HEK293 (cell line): ENCODE results near the gene CALML3.

Experiments used
- CTCF ChIA-PET: fragments of 350-600 bp; formaldehyde crosslinking; extraction: SDS; loops from one replicate; lab custom pipeline; 2021; ENCODE audit warnings: antibody characterized with exemption; lab: Yijun Ruan, JAX
- POLR2A ChIA-PET: fragments of 300-600 bp; formaldehyde crosslinking; extraction: SDS; loops from one replicate; lab custom pipeline; 2020; ENCODE audit warnings: antibody characterized with exemption, inconsistent platforms; lab: Yijun Ruan, JAX
- H3K27ac ChIP-seq: fragments of 200-500 bp; sonication (Bioruptor generic); 2 replicates; pipeline ENCODE4 v1.5.1; 2014; ENCODE audit warnings: low read depth, low read length, control low read depth, inconsistent platforms; ENCODE audit errors: extremely low read depth
- H3K36me3 ChIP-seq, 2 experiments: fragments of 200-500 bp in 1 of 2; sonication (Bioruptor generic) in 1 of 2; 1 replicate in 1 of 2; 2 replicates in 1 of 2; pipeline ENCODE4 v1.5.1; 2014 to 2017; ENCODE audit warnings: inconsistent platforms in 2 of 2, low read length in 2 of 2; ENCODE audit not compliant: control insufficient read depth in 2 of 2, insufficient read depth in 1 of 2
- H3K4me1 ChIP-seq: fragments of 200-500 bp; sonication (Bioruptor generic); 2 replicates; pipeline ENCODE4 v1.5.1; 2014; ENCODE audit warnings: mild to moderate bottlenecking, low read length, inconsistent platforms; ENCODE audit not compliant: control insufficient read depth, insufficient read depth
- H3K4me3 ChIP-seq: 2 replicates; pipeline ENCODE4 v1.5.1; 2011; ENCODE audit warnings: low read depth, mild to moderate bottlenecking, control low read depth, low read length, moderate library complexity
- H3K9me3 ChIP-seq: fragments of 200-500 bp; sonication (Bioruptor generic); 2 replicates; pipeline ENCODE4 v1.5.1; 2014; ENCODE audit warnings: low read depth, low read length, inconsistent platforms; ENCODE audit not compliant: control insufficient read depth, insufficient read depth
- BCL11A ChIP-seq: fragments of 450-650 bp; formaldehyde crosslinking; IDR thresholded peaks from 2 replicates; pipeline ENCODE4 v1.5.1; 2016; ENCODE audit warnings: low read depth, missing biosample characterization, missing genetic modification characterization
- BCL6B ChIP-seq: fragments of 450-650 bp; formaldehyde crosslinking; IDR thresholded peaks from 2 replicates; pipeline ENCODE4 v1.5.1; 2017; ENCODE audit warnings: missing biosample characterization, missing genetic modification characterization
- GLIS1 ChIP-seq: fragments of 450-650 bp; formaldehyde crosslinking; IDR thresholded peaks from 2 replicates; pipeline ENCODE4 v1.5.1; 2016; ENCODE audit warnings: missing biosample characterization, missing genetic modification characterization
- KLF10 ChIP-seq: fragments of 450-650 bp; IDR thresholded peaks from 2 replicates; pipeline ENCODE4 v1.5.1; 2018; ENCODE audit warnings: missing biosample characterization, mild to moderate bottlenecking, missing genetic modification characterization
- MZF1 ChIP-seq: fragments of 450-650 bp; formaldehyde crosslinking; IDR thresholded peaks from 2 replicates; pipeline ENCODE4 v1.5.1; 2017; ENCODE audit warnings: missing biosample characterization, missing genetic modification characterization, borderline replicate concordance
- OSR2 ChIP-seq: fragments of 450-650 bp; formaldehyde crosslinking; IDR thresholded peaks from 2 replicates; pipeline ENCODE4 v1.5.1; 2016; ENCODE audit warnings: missing biosample characterization, missing genetic modification characterization
- ZBTB1 ChIP-seq: fragments of 450-650 bp; formaldehyde crosslinking; IDR thresholded peaks from 2 replicates; pipeline ENCODE4 v1.5.1; 2016; ENCODE audit warnings: missing biosample characterization, missing genetic modification characterization
- ZNF155 ChIP-seq: fragments of 450-650 bp; formaldehyde crosslinking; IDR thresholded peaks from 2 replicates; pipeline ENCODE4 v1.5.1; 2016; ENCODE audit warnings: missing biosample characterization, missing genetic modification characterization
- ZNF174 ChIP-seq: fragments of 450-650 bp; formaldehyde crosslinking; IDR thresholded peaks from 2 replicates; pipeline ENCODE4 v1.5.0; 2017; ENCODE audit warnings: missing biosample characterization, mild to moderate bottlenecking, missing genetic modification characterization
- ZNF239 ChIP-seq: fragments of 450-650 bp; formaldehyde crosslinking; IDR thresholded peaks from 2 replicates; pipeline ENCODE4 v1.5.1; 2016; ENCODE audit warnings: missing biosample characterization, missing genetic modification characterization
- ZNF274 ChIP-seq, 2 experiments: fragments of 200-500 bp in 1 of 2; fragments of 450-650 bp in 1 of 2; sonication (Bioruptor generic) in 1 of 2; formaldehyde crosslinking in 1 of 2; IDR thresholded peaks; 2 replicates each; pipeline versions ENCODE4 v1.5.1 to v1.6.1; 2014 to 2016; ENCODE audit warnings: borderline replicate concordance in 1 of 2, inconsistent platforms in 1 of 2, low read length in 1 of 2, missing biosample characterization in 1 of 2, missing genetic modification characterization in 1 of 2
- ZNF335 ChIP-seq: fragments of 450-650 bp; formaldehyde crosslinking; conservative IDR thresholded peaks from 2 replicates; pipeline ENCODE4 v1.5.1; 2016; ENCODE audit warnings: missing biosample characterization, missing genetic modification characterization
- ZNF391 ChIP-seq: fragments of 450-650 bp; formaldehyde crosslinking; IDR thresholded peaks from 2 replicates; pipeline ENCODE4 v1.5.1; 2016; ENCODE audit warnings: low read depth, missing biosample characterization, missing genetic modification characterization, borderline replicate concordance
- ZNF433 ChIP-seq: fragments of 450-650 bp; formaldehyde crosslinking; IDR thresholded peaks from 2 replicates; pipeline ENCODE4 v1.5.1; 2016; ENCODE audit warnings: missing biosample characterization, missing genetic modification characterization, low read depth
- ZNF548 ChIP-seq: fragments of 450-650 bp; formaldehyde crosslinking; IDR thresholded peaks from 2 replicates; pipeline ENCODE4 v1.5.1; 2016; ENCODE audit warnings: missing biosample characterization, missing genetic modification characterization
- ZNF677 ChIP-seq: fragments of 450-650 bp; IDR thresholded peaks from 2 replicates; pipeline ENCODE4 v1.5.0; 2018; ENCODE audit warnings: missing biosample characterization, mild to moderate bottlenecking, missing genetic modification characterization, moderate library complexity
- ZNF692 ChIP-seq: fragments of 450-650 bp; formaldehyde crosslinking; IDR thresholded peaks from 2 replicates; pipeline ENCODE4 v1.5.1; 2016; ENCODE audit warnings: missing biosample characterization, missing genetic modification characterization
- TF ChIP-seq, protein P1 (sequence below): fragments of 450-650 bp; formaldehyde crosslinking; IDR thresholded peaks from 2 replicates; pipeline ENCODE4 v1.5.0; 2017; ENCODE audit warnings: missing biosample characterization, missing genetic modification characterization, borderline replicate concordance
- TF ChIP-seq, protein P2 (sequence below): fragments of 450-650 bp; formaldehyde crosslinking; IDR thresholded peaks from 2 replicates; pipeline ENCODE4 v1.5.1; 2016; ENCODE audit warnings: missing biosample characterization, missing genetic modification characterization

The CALML3 gene

GRCh38 chr10:5544216-5544805, 19.6 kb downstream of the CALML3 start:
- no peak overlapping the region for H3K27ac ChIP-seq
- TF ChIP-seq ZNF548 (no peak), GLIS1 (no peak), MZF1 (tag by site-specific recombination) (no peak), ZNF677 (no peak), ZNF274 (IDR thresholded peaks at IDR 0.05; ENCODE audit: low read length) (no peak), ZNF274 (tag by site-specific recombination; IDR thresholded peaks at IDR 0.05; ENCODE audit: borderline replicate concordance) (no peak), OSR2 (tag by site-specific recombination) (no peak), ZNF433 (no peak), BCL11A (tag by site-specific recombination) (no peak), BCL6B (no peak)

DNA sequence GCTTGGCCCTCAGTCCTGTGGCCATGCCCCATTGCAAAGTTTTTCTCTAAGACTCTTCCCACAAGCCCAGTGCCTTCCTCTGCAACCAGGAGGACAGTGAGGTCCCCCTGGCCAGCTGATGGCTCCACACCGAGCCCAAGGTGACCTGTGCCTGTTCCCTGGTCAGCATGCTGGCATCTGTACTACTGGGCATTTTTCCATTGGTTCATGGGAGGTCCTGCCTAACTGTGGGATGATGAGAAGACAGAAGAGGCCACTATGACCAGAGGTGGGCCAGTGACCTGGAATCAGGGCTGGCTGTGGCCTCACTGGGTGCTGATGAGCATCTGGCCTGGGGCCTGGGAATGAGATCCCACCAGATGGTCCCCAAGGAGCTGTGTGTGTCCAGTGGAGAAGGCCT, 20.2 kb downstream of the CALML3 start:
- Histone ChIP-seq H3K4me3 (no peak overlapping the region), H3K4me1 (peaks cover 25% of the 10 kb centered on the region), H3K9me3 (no peaks in the 10 kb centered on the region), H3K27ac (peak overlapping the region; percentile 82; the same call in 1 of the 2 replicates), H3K36me3 (no peaks in the 10 kb centered on the region)
- CTCF ChIA-PET = interaction anchor here (1.6 kb wide), 1 partner anchor 78 kb away, joined by 5 read pairs; no protein-coding TSS in a partner anchor
- TF ChIP-seq ZNF391 (tag by site-specific recombination) (no peak), ZNF239 (tag by site-specific recombination) (no peak), ZNF692 (tag by site-specific recombination) (no peak), ZBTB1 (tag by site-specific recombination) (no peak), ZNF335 (tag by site-specific recombination) (no peak), KLF10 (tag by site-specific recombination) (no peak), ZNF155 (tag by site-specific recombination) (no peak), ZNF174 (no peak)
- TF ChIP-seq, protein P1, sequence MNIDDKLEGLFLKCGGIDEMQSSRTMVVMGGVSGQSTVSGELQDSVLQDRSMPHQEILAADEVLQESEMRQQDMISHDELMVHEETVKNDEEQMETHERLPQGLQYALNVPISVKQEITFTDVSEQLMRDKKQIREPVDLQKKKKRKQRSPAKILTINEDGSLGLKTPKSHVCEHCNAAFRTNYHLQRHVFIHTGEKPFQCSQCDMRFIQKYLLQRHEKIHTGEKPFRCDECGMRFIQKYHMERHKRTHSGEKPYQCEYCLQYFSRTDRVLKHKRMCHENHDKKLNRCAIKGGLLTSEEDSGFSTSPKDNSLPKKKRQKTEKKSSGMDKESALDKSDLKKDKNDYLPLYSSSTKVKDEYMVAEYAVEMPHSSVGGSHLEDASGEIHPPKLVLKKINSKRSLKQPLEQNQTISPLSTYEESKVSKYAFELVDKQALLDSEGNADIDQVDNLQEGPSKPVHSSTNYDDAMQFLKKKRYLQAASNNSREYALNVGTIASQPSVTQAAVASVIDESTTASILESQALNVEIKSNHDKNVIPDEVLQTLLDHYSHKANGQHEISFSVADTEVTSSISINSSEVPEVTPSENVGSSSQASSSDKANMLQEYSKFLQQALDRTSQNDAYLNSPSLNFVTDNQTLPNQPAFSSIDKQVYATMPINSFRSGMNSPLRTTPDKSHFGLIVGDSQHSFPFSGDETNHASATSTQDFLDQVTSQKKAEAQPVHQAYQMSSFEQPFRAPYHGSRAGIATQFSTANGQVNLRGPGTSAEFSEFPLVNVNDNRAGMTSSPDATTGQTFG = no peak
- TF ChIP-seq, protein P2, sequence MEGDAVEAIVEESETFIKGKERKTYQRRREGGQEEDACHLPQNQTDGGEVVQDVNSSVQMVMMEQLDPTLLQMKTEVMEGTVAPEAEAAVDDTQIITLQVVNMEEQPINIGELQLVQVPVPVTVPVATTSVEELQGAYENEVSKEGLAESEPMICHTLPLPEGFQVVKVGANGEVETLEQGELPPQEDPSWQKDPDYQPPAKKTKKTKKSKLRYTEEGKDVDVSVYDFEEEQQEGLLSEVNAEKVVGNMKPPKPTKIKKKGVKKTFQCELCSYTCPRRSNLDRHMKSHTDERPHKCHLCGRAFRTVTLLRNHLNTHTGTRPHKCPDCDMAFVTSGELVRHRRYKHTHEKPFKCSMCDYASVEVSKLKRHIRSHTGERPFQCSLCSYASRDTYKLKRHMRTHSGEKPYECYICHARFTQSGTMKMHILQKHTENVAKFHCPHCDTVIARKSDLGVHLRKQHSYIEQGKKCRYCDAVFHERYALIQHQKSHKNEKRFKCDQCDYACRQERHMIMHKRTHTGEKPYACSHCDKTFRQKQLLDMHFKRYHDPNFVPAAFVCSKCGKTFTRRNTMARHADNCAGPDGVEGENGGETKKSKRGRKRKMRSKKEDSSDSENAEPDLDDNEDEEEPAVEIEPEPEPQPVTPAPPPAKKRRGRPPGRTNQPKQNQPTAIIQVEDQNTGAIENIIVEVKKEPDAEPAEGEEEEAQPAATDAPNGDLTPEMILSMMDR (tag by site-specific recombination) = no peak
- POLR2A ChIA-PET = interaction anchor here (1.8 kb wide), 1 partner anchor 10 kb away, joined by 6 read pairs; no protein-coding TSS in a partner anchor

More at GRCh38 chr10:5544216-5544805, 19.6 kb downstream of the CALML3 start:
- H3K9me3 ChIP-seq = no peaks in the 10 kb centered on the region
- H3K4me1 ChIP-seq = peaks cover 25% of the 10 kb centered on the region
- no peaks in the 10 kb centered on the region for H3K36me3 ChIP-seq
- POLR2A ChIA-PET = no interaction called here
- H3K4me3 ChIP-seq = no peak overlapping the region
- CTCF ChIA-PET = interaction anchor here (0.7 kb wide), 1 partner anchor 79 kb away, joined by 6 read pairs; no protein-coding TSS in a partner anchor
